Activated CD4-positive, CD25-positive, alpha-beta regulatory T cell treated with anti-CD3 and anti-CD28 coated beads, Interleukin-2, amount 50 U/mL, for 16 hours (primary cell): ENCODE measurements around the gene FARP1.

Source experiments
- DNase-seq: peaks from one replicate; pipeline ENCODE4 v3.0.0-alpha.2; 2020; ENCODE audit warnings: low read depth, low spot score

Gene FARP1

DNA sequence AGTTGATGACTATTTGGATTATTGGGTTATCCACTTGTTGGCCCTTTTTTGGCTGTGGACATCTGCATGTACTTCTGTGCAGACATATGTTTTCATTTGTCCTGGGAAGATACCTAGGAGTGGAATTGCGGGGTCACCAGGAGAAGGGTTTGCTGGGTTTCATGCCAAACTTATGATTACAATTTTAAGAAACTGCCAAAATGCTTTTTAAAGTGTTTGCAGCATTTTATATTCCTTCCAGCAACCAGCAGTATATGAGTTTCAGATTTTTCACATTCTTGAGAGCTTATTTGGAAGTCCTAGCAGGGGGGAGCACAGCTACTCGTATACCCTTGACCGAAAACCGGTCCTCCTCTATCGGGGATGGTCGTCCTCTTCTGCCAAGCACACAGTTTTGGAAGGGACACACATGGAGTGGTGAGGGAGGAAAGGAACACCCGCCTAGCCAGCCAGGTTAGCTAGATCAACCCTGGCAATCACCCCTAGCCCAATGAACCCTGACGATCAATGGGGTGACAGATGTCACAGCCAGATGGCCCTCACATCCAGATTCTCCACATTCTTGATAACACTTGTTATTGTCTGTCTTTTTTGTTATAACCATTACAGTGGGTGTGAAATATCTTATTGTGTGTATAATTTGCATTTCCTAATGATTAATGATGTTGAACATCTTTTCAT is 60.9 kb downstream of the FARP1 start:
- no peak for DNase-seq

DNA sequence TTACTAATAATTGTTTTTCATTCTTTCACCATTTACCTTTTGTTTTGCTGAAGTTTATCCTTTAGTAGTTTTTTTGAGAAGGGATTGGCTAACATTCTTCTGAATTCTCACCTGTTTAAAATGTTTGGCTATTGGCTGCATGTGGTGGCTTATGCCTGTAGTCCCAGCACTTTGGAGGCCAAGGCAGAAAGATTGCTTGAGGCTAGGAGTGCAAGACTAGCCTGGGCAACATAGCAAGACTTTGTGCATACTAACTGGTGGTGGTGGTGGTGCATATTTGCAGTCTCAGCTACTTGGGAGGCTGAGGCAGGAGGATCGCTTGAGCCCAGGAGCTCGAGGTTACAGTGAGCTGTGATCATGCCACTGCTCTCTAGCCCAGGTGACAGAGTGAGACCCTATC is 61.7 kb downstream of the FARP1 start:
- DNase-seq = no peak

- DNase-seq = no peak
These were observed 64.1 kb downstream of the FARP1 start for GRCh38 chr13:98206946-98207345.

DNA sequence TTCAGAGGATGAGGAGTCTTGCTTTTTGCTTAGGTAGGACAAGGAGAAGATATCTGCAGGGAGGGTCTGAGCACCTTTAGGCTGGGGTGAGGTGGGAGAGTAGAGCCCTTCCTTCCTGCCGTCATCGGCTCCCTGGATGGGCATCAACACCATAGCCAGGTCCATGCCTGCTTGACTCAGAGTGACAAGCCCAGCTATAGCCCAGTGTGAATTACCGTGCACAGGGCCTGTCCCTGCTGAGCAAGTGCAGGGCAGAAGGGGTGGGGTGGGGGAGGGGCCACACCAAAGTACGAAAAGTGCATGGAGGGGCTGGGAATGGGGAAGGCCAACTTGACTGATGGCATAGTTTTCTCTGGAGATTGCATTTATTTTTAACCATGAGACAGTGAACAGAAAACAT is 64.5 kb downstream of the FARP1 start:
- DNase-seq = no peak

DNA sequence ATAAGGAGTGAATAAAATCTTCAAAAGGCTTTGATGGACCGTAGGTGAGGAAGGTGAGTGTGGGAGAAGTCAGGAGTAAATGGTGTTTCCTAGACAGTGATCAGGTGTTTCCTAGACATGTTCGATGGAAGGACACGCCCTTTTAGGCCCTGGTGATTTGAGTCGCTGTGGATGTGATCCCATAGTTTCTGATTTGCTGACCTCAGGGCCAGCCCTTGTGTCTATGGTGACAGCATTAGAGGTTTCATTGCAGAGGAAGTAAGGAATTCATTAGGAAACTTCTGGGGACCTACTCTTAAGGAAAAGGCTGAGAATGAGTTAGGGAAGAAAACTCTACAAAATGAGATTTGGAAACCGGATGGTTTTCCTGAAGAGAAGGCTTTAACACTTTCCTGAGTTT is 65.7 kb downstream of the FARP1 start:
- no peak for DNase-seq

- no peak for DNase-seq
These were observed 69.9 kb downstream of the FARP1 start for GRCh38 chr13:98212763-98213162.

DNA sequence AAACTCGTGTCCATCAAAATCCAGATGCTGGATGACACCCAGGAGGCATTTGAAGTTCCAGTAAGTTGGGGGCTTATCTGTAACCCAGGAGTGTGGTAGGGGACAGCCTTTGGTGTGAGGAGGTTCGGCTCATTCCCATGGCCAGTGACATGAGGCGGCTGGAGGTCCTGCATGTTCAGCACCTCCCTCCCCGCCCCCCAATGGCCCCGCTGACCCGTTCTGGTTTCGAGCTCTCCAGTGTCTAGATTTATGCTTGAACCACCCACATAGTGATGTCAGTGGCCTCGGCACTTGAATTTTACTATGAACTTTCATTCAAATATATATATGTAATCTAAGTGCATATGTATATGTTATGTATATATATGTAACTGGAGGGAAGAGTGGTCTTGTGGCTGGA is 70.5 kb downstream of the FARP1 start:
- DNase-seq = no peak

DNA sequence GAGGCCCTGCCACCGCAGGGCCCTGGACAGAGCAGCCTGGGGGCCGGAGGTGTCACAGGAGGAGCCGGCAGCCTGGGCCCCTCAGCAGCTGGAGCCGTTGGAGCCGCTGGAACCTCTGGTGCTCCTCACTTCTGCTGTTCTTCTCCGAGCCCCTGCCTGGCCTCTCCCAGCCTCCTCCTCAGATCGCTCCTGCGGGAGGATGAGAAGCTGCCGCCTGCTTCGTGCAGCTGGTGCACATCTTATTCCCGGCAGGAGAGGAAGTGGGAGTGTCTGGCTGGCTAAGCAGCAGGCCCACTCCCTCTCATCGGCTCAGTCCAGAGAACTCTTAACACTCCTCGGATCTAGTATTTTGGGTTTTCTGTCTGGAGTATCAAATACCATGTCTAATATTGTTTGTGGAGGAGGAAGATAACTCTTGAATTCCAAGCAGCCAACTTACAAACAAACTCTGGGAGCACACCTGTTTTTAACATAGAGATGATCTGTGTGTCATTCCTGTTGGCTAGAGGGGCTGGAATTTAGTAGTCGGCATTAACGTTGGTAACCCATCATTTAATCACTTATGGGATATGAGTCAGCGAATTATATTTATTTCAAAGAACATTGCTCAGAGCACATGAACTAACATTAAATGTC is 71.2 kb downstream of the FARP1 start:
- no peak for DNase-seq

- no peak for DNase-seq
These were observed 71.8 kb downstream of the FARP1 start for GRCh38 chr13:98214707-98215106.

DNA sequence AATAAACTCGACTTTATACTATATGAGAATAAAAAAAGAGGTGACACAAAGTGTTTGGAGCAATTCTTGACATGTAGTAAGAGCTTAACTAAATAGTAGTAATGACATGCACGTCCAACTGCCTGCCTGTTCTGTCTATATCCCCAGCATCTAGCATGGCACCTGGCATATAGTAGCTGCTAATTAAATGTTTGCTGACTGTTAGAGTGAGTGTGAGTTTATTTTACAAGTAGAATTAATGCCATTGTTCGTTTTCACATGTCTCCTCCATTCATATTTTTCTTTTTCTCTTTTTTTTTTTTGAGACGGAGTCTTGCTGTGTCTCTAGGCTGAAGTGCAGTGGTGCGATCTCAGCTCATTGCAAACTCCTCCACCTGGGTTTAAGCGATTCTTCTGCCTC is 72.6 kb downstream of the FARP1 start:
- no peak for DNase-seq

DNA sequence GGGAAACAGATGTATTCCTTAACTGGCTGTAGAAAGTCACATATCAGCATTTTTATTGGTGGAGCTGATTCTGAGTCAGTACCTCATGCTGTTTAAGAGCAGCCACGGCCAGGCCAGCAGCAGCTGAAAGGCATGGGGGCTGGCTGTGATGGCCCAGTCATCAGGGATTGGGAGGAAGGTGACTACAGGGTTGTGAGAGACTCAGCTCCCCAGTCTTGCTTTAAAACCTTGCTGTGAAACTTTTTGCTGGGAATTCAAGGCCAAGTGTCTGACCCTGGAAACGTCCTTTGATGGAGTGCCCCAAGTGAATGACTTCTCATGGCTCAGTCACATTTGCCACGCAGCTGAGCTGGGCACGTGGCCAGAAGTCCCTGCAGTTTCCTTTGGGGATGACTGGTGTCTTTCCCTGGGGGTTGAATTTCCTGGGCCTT is 73.3 kb downstream of the FARP1 start:
- DNase-seq = no peak

DNA sequence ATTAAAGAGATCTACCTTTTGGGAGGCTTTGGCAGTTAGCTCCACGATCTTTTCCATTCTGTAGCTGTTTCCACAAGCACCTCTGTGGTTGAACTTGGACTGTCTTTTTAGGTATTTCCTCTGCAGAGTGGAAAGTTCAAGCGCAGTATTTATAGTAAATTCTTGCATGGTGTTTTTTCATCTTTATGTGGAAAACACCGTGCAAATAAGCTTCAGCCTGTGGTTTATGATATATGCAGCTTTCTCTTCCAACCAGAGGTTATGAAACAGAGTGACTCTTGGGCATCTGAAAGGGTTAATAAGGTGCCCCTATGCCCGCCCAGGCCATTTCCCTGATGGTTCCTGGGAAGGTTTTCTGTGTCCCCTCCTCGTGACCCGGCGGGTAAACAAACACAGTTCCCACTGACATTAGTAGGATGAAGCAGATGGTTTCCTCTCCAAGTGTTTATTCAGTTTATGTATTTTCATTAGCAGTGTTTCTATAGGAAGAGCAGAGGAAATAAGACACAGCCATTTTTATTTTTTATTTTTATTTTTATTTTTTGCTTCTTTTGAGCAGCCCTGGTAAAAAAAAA is 73.9 kb downstream of the FARP1 start:
- DNase-seq = no peak

- DNase-seq = no peak
These were observed 74.7 kb downstream of the FARP1 start for GRCh38 chr13:98217597-98217996.

GRCh38 chr13:98219685-98220084 is 76.8 kb downstream of the FARP1 start:
- DNase-seq = no peak

DNA sequence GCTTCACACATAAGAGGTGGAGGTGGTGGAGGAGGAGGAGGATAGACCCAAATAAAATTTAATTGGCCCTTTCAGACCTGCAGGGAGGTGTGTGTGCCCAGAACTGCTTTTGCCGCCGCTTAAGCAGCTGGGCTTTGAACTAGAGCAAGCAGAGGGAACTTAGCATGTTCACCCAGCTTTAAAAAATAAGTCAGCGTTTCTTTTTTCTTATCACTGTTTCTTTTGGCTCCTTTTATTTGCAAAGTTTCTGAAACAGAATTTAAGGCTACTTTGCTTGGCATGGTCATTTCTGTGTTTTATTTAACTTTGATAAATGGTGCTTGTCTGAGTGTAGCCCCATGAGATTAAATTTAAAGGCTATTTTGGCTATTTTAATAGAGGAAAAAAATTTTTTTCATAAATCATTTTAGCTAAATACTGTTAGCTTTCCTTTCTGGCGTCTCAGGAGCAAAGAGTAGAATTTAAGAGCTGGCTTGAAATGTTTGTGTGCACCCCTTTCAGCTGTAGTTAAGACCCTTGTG is 77.4 kb downstream of the FARP1 start:
- DNase-seq = no peak

DNA sequence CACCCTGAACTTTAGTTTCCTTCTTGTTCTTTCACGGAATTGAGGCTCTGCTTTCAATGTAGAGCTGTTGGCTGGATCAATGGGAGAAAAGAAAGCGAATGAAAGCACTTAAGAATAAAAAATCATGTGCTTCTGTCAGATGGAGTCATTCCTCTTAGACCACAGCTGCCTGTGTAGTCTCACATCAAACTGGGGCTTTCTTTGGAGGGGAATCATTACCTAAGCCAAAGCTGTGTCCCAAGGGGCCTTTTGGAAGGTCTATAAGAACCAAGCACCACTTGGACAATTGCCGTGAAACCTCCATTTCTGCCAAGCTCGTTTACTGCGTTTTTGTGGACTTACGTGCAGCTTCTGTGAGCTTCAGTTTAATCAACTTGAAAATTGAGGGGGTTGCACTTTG is 78.3 kb downstream of the FARP1 start:
- DNase-seq = no peak

GRCh38 chr13:98222081-98222554 is 79.2 kb downstream of the FARP1 start:
- DNase-seq = no peak

DNA sequence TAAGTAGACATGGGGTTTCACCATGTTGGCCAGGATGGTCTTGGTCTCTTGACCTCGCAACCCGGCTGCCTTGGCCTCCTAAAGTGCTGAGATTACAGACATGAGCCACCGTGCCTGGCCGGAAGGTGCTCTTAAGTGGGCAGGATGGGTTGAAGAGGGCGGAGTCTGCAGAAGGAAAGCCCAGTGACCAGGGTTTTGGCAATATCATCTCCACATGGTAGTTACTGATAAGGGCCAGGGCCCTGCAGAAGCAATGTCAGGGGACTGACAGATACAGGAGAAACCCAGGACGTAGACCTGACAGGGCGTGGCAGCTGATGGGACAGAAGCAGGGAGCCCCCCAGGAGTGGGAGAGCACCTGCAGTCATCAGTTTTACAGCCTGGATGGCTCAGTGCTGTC is 79.9 kb downstream of the FARP1 start:
- DNase-seq = no peak

GRCh38 chr13:98223741-98224140 is 80.8 kb downstream of the FARP1 start:
- no peak for DNase-seq

DNA sequence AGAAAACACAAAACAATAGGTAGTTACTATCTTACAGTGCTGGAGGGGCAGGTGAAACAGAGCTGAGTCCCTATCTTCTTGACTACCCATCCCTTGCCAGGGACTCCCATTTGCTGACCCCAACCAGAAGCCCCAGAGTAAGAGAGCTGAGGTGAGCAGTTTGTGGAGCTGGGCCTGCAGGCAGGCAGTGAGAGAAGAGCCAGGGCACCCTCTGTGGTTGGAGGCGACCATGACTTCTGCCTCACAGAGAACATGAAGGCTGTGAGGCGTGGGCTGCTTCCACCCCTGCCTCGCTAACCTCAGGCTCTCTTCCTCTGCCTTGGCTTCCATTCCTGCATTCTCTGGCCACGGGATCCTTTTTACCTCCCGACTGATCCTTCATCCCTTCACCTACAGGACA is 81.7 kb downstream of the FARP1 start:
- DNase-seq = no peak

GRCh38 chr13:98225036-98225940 is 82.4 kb downstream of the FARP1 start:
- no peak for DNase-seq

- DNase-seq = no peak
These were observed 83.6 kb downstream of the FARP1 start for GRCh38 chr13:98226496-98226895.
